ENCODE measurements around the gene INO80D. TPM values are rescaled to one million over a fixed set of nuclear protein-coding genes. Genes with fewer than 3 reads are reported as not detected.

The INO80D gene
- total and polyA plus RNA-seq, 2 of the 8 experiments (the other 6 are each of a cell fraction or from before 2014, with no cell fraction given) = 6.2 to 37.4 TPM

DNA sequence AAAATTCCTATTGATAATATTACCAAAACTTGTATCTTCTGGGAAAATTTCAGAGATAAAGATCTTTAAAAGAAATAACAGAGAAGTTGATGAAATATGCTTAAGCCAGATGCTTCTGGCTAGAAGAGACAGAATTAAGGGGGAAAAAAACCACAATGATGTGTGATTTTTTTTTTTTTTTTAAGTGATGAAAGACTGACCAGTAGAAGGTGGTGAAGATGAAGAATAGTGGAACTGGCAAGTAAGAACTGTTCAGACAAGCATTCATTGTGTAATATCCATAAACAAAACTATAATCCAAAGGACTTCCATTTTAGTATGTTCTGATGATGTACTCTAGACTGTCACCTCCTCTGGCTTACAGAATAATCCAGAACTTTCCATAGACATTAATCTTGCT lies 89.8 kb downstream of the INO80D start:
- Histone ChIP-seq H3K79me2 (ENCODE audit: control insufficient read depth in 1 of 2, insufficient read depth in 2 of 2, low read length in 2 of 2) (no peaks in the 10 kb centered on the region), H4K8ac (ENCODE audit: extremely low read depth, insufficient read depth, low read length) (no peak overlapping the region; the same call in 1 of the 2 replicates), H2BK5ac (ENCODE audit: low read depth, low read length) (no peak overlapping the region), H3K9ac (replicated peaks in 1 of 4; ENCODE audit: extremely low read depth in 1 of 4, low read depth in 3 of 4, low read length in 3 of 4) (no peak overlapping the region), H2BK12ac (ENCODE audit: low read depth, low read length) (no peak overlapping the region), H4K20me1 (replicated peaks in 1 of 2; ENCODE audit: control insufficient read depth in 1 of 2, insufficient read depth in 2 of 2, low read length in 2 of 2) (no peaks in the 10 kb centered on the region), H3K79me1 (ENCODE audit: low read depth, low read length) (no peaks in the 10 kb centered on the region), H2BK120ac (replicated peaks; ENCODE audit: low read depth, low read length) (no peak overlapping the region), H3K9me3 (ENCODE audit: insufficient read depth in 2 of 2, low read depth in 1 of 2, low read length in 1 of 2) (no peaks in the 10 kb centered on the region), H3K14ac (ENCODE audit: insufficient read length) (no peak overlapping the region), H3K27me3 (replicated peaks in 1 of 4; ENCODE audit: control insufficient read depth in 3 of 4, extremely low read depth in 1 of 4, insufficient read depth in 3 of 4, low read length in 3 of 4) (no peaks in the 10 kb centered on the region), H3K27ac (ENCODE audit: low read depth, low read length) (no peak overlapping the region), H2AK5ac (ENCODE audit: low read depth, low read length) (no peak overlapping the region), H2AFZ (ENCODE audit: low read length) (no peak overlapping the region), H3K56ac (replicated peaks; ENCODE audit: insufficient read length, low read depth, low read length) (no peak overlapping the region), H3K18ac (ENCODE audit: extremely low read depth, low read length) (no peak overlapping the region), H3K36me3 (ENCODE audit: control insufficient read depth in 2 of 4, insufficient read depth in 4 of 4, low read length in 3 of 4) (peaks cover 0 to 10% (median 2%) of the 10 kb centered on the region in 4 experiments; a peak in 3 of 8 replicates), H4K5ac (ENCODE audit: insufficient read length, low read depth, low read length) (no peak overlapping the region), H2BK20ac (ENCODE audit: low read length) (no peak overlapping the region), H2BK15ac (ENCODE audit: low read length) (no peak overlapping the region), H3K4me1 (replicated peaks in 1 of 4; ENCODE audit: control insufficient read depth in 3 of 4, insufficient read depth in 4 of 4, low read length in 3 of 4) (no peaks in the 10 kb centered on the region), H3K4ac (replicated peaks; ENCODE audit: insufficient read length, low read depth, low read length) (no peak overlapping the region), H3K23ac (ENCODE audit: insufficient read length) (no peak overlapping the region), H3K4me2 (ENCODE audit: insufficient read depth in 1 of 2, low read depth in 2 of 2, low read length in 2 of 2) (no peak overlapping the region), H3K23me2 (ENCODE audit: low read depth, low read length) (no peaks in the 10 kb centered on the region), H4K91ac (replicated peaks; ENCODE audit: insufficient read length, low read length) (no peak overlapping the region), H3K4me3 (ENCODE audit: extremely low read depth in 1 of 4, insufficient read depth in 2 of 4, low read depth in 3 of 4, low read length in 4 of 4) (no peak overlapping the region)
- CTCF ChIA-PET (ENCODE audit: partially characterized antibody) = interaction anchor here (0.5 to 2.2 kb wide), 3 partner anchors 12 to 55 kb away, joined by 3 to 6 read pairs (median 3); no protein-coding TSS in a partner anchor
- DNase-seq (ENCODE audit: low read depth in 1 of 2, low spot score in 2 of 2) = no peak
- POLR2A ChIA-PET (ENCODE audit: partially characterized antibody) = interaction anchor here (0.6 kb wide), 1 partner anchor 17 kb away, joined by 4 read pairs; no protein-coding TSS in a partner anchor
- no peak for FAIRE-seq
- TF ChIP-seq RXRA (IDR thresholded peaks at IDR 0.05; ENCODE audit: insufficient read depth, low read depth, low read length) (no peak), KDM4A (IDR thresholded peaks at IDR 0.05; ENCODE audit: low read depth, low read length, severe bottlenecking) (no peak), BRCA1 (IDR thresholded peaks at IDR 0.05; ENCODE audit: low read depth, low read length) (no peak), TAF7 (optimal IDR thresholded peaks at IDR 0.05; ENCODE audit: borderline replicate concordance, low read depth, low read length) (no peak), MAFK (IDR thresholded peaks at IDR 0.05; ENCODE audit: low read depth, low read length) (no peak), POLR2A (IDR thresholded peaks at IDR 0.05; ENCODE audit: control extremely low read depth in 1 of 2, low read depth in 2 of 2, low read length in 2 of 2) (no peak), CREB1 (IDR thresholded peaks at IDR 0.05) (no peak)
- TF ChIP-seq, protein P1, sequence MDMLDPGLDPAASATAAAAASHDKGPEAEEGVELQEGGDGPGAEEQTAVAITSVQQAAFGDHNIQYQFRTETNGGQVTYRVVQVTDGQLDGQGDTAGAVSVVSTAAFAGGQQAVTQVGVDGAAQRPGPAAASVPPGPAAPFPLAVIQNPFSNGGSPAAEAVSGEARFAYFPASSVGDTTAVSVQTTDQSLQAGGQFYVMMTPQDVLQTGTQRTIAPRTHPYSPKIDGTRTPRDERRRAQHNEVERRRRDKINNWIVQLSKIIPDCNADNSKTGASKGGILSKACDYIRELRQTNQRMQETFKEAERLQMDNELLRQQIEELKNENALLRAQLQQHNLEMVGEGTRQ (IDR thresholded peaks at IDR 0.05; ENCODE audit: low read length) = no peak

Measured in H1 (cell line).